HG02981 (cell line): ENCODE results near the gene SLC25A48.
A peak's percentile ranks its signal among the peaks of the same experiment; 100 is the strongest.

Source experiments
- ATAC-seq: cut with Tn5 transposase; IDR thresholded peaks from one replicate; pipeline ENCODE4 v1.9.1; 2021; ENCODE audit warnings: mild to moderate bottlenecking, moderate library complexity; ENCODE audit not compliant: unreplicated experiment

SLC25A48 gene

GRCh38 chr5:135879591-135879990, 45.1 kb downstream of the SLC25A48 start:
- no peak for ATAC-seq

- no peak for ATAC-seq
Measured at GRCh38 chr5:135880278-135880677, 45.8 kb downstream of the SLC25A48 start.

- ATAC-seq, result no peak
Measured at GRCh38 chr5:135880801-135881200, 46.3 kb downstream of the SLC25A48 start.

GRCh38 chr5:135881244-135881643, 46.8 kb downstream of the SLC25A48 start:
- no peak for ATAC-seq

- no peak for ATAC-seq
Measured at GRCh38 chr5:135881819-135882218, 47.4 kb downstream of the SLC25A48 start.

- no peak for ATAC-seq
Measured at GRCh38 chr5:135883026-135883425, 48.6 kb downstream of the SLC25A48 start.

- no peak for ATAC-seq
Measured at GRCh38 chr5:135883441-135883840, 49.0 kb downstream of the SLC25A48 start.

GRCh38 chr5:135885031-135885430, 50.6 kb downstream of the SLC25A48 start:
- ATAC-seq, result no peak

- no peak for ATAC-seq
Measured at GRCh38 chr5:135886136-135886535, 51.7 kb downstream of the SLC25A48 start.

- peak; percentile 93 for ATAC-seq
Measured at GRCh38 chr5:135887447-135887864, 53.0 kb downstream of the SLC25A48 start.

- no peak for ATAC-seq
Measured at GRCh38 chr5:135887881-135888614, 53.6 kb downstream of the SLC25A48 start.

GRCh38 chr5:135890296-135890695, 55.8 kb downstream of the SLC25A48 start:
- ATAC-seq, result no peak

GRCh38 chr5:135890867-135891266, 56.4 kb downstream of the SLC25A48 start:
- peak; percentile 42 for ATAC-seq

GRCh38 chr5:135891268-135891667, 56.8 kb downstream of the SLC25A48 start:
- no peak for ATAC-seq

- no peak for ATAC-seq
Measured at GRCh38 chr5:135891791-135892190, 57.3 kb downstream of the SLC25A48 start.

GRCh38 chr5:135894276-135894675, 59.8 kb downstream of the SLC25A48 start:
- no peak for ATAC-seq

- ATAC-seq, result no peak
Measured at GRCh38 chr5:135894789-135895188, 60.3 kb downstream of the SLC25A48 start.

- ATAC-seq, result no peak
Measured at GRCh38 chr5:135895474-135896006, 61.1 kb downstream of the SLC25A48 start, which contains the start of gene IL9. Gene IL9 (minus strand): TSS chr5:135895841. CDS start chr5:135895816, 25 bp downstream.

- ATAC-seq, result no peak
Measured at GRCh38 chr5:135898651-135899050, 64.2 kb downstream of the SLC25A48 start.

- ATAC-seq, result no peak
Measured at GRCh38 chr5:135900276-135900675, 65.8 kb downstream of the SLC25A48 start.

GRCh38 chr5:135901633-135902032, 67.2 kb downstream of the SLC25A48 start:
- ATAC-seq, result no peak

GRCh38 chr5:135905144-135905543, 70.7 kb downstream of the SLC25A48 start:
- ATAC-seq, result no peak
